ENCODE measurements around the gene SETD7. TPM values are rescaled to one million over a fixed set of nuclear protein-coding genes. Genes with fewer than 3 reads are reported as not detected.

The SETD7 gene
- total and polyA plus RNA-seq, 2 of the 8 experiments (the other 6 are each of a cell fraction or from before 2014, with no cell fraction given) = 1.5 to 4.6 TPM

DNA sequence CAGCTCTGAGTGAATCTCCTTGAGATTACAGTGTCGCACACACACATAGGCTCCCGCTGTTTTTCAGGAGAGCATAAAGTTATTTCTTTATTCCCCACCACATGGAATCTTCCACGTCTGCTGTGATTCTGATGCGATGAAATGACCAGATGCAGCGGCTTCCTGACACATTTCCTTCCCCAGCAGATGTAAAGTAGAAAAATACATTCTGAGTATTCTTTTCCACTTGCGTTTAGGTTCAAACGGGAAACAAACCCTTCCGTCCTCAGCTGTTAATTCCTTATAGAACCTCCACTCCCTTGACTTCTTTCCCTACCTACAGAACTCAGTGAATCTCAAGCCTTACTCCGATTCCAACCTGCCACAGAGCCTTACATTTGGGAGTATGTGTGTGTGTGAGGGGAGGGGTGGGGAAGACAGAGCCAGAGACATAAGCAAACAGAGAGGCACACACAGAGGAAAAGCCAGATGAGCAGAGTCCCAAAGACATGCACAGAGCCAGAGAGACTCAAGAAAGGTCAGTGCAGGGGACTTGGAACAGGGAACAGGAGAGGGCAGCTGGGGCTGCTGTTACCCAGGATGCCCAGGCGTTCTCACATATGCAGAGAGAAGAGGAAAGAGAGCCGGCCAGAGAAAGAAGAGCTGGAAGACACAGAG, 47.3 kb downstream of the SETD7 start:
- H2BK20ac ChIP-seq (ENCODE audit: low read length) = no peak overlapping the region
- no peak overlapping the region for H3K4me3 ChIP-seq (ENCODE audit: extremely low read depth in 1 of 4, insufficient read depth in 2 of 4, low read depth in 3 of 4, low read length in 4 of 4)
- H3K18ac ChIP-seq (ENCODE audit: extremely low read depth, low read length) = no peak overlapping the region
- no peak overlapping the region for H3K56ac ChIP-seq (replicated peaks; ENCODE audit: insufficient read length, low read depth, low read length)
- H3K79me1 ChIP-seq (ENCODE audit: low read depth, low read length) = no peaks in the 10 kb centered on the region
- no peak overlapping the region for H3K4me2 ChIP-seq (ENCODE audit: insufficient read depth in 1 of 2, low read depth in 2 of 2, low read length in 2 of 2)
- no peak overlapping the region for H3K4ac ChIP-seq (replicated peaks; ENCODE audit: insufficient read length, low read depth, low read length)
- CTCF ChIA-PET (ENCODE audit: partially characterized antibody) = interaction anchor here (0.6 to 4.8 kb wide), 24 partner anchors 11 to 148 kb away, joined by 3 to 38 read pairs (median 5); no protein-coding TSS in a partner anchor
- H4K8ac ChIP-seq (ENCODE audit: extremely low read depth, insufficient read depth, low read length) = no peak overlapping the region
- peaks cover 0 to 9% (median 2%) of the 10 kb centered on the region in 4 experiments; a peak in 3 of 7 replicates for H3K4me1 ChIP-seq (replicated peaks in 1 of 4; ENCODE audit: control insufficient read depth in 3 of 4, insufficient read depth in 4 of 4, low read length in 3 of 4)
- no peak overlapping the region for H2BK15ac ChIP-seq (ENCODE audit: low read length)
- no peak for FAIRE-seq
- H3K14ac ChIP-seq (ENCODE audit: insufficient read length) = no peak overlapping the region
- no peak overlapping the region for H4K91ac ChIP-seq (replicated peaks; ENCODE audit: insufficient read length, low read length)
- no peak for TF ChIP-seq KDM1A (IDR thresholded peaks at IDR 0.05; ENCODE audit: borderline replicate concordance, low read length)
- TF ChIP-seq JUND (IDR thresholded peaks at IDR 0.05; ENCODE audit: low read length) = no peak
- no peak overlapping the region for H3K23ac ChIP-seq (ENCODE audit: insufficient read length)
- no peak overlapping the region for H2AFZ ChIP-seq (ENCODE audit: low read length)
- H3K27ac ChIP-seq (ENCODE audit: low read depth, low read length) = no peak overlapping the region
- POLR2A ChIA-PET (ENCODE audit: partially characterized antibody) = no interaction called here
- no peak overlapping the region for H3K9ac ChIP-seq (replicated peaks in 1 of 4; ENCODE audit: extremely low read depth in 1 of 4, low read depth in 3 of 4, low read length in 3 of 4)
- no peak overlapping the region for H2BK12ac ChIP-seq (ENCODE audit: low read depth, low read length)
- no peak for DNase-seq (ENCODE audit: low read depth in 1 of 2, low spot score in 2 of 2)
- H3K23me2 ChIP-seq (ENCODE audit: low read depth, low read length) = no peaks in the 10 kb centered on the region
- H3K79me2 ChIP-seq (ENCODE audit: control insufficient read depth in 1 of 2, insufficient read depth in 2 of 2, low read length in 2 of 2) = no peaks in the 10 kb centered on the region
- H2BK5ac ChIP-seq (ENCODE audit: low read depth, low read length) = no peak overlapping the region
- H2AK5ac ChIP-seq (ENCODE audit: low read depth, low read length) = no peak overlapping the region
- H4K5ac ChIP-seq (ENCODE audit: insufficient read length, low read depth, low read length) = no peak overlapping the region
- H3K27me3 ChIP-seq (replicated peaks in 1 of 4; ENCODE audit: control insufficient read depth in 3 of 4, extremely low read depth in 1 of 4, insufficient read depth in 3 of 4, low read length in 3 of 4) = no peaks in the 10 kb centered on the region
- H2BK120ac ChIP-seq (replicated peaks; ENCODE audit: low read depth, low read length) = no peak overlapping the region
- no peaks in the 10 kb centered on the region for H3K9me3 ChIP-seq (ENCODE audit: insufficient read depth in 2 of 2, low read depth in 1 of 2, low read length in 1 of 2)
- no peaks in the 10 kb centered on the region for H4K20me1 ChIP-seq (replicated peaks in 1 of 2; ENCODE audit: control insufficient read depth in 1 of 2, insufficient read depth in 2 of 2, low read length in 2 of 2)
- 82% methylated on average over 11 of the region's 11 CpGs; no CpG with 5 or more reads in 1 of the 2 experiments for whole genome bisulfite sequencing, 2 experiments (ENCODE audit: extremely low coverage in 1 of 2, insufficient coverage in 1 of 2, insufficient read length in 1 of 2, insufficient replicate concordance in 2 of 2, low coverage in 1 of 2, low lambda C conversion rate in 2 of 2, missing lambda C conversion rate in 1 of 2)
- H3K36me3 ChIP-seq (ENCODE audit: control insufficient read depth in 2 of 4, insufficient read depth in 4 of 4, low read length in 3 of 4) = no peaks in the 10 kb centered on the region

All from H1 (cell line).